ENCODE results near the gene KREMEN1.
"Not testable (repeated sequence)": the region's sequence is repeated elsewhere in the genome, so short reads cannot be mapped to it uniquely, and the experiment has no call there.

KREMEN1 gene

GRCh38 chr22:29078869-29079207 lies 6.0 kb downstream of the KREMEN1 start:
- H3K9me3 Mint-ChIP-seq, result no peaks in the 10 kb centered on the region
- peaks cover 2% of the 10 kb centered on the region for H3K4me1 Mint-ChIP-seq
- H3K27me3 Mint-ChIP-seq, result peaks cover 60% of the 10 kb centered on the region
- H3K27ac Mint-ChIP-seq, result no peak overlapping the region
- no peaks in the 10 kb centered on the region for H3K36me3 Mint-ChIP-seq
- H3K4me3 Mint-ChIP-seq, result no peak overlapping the region
- CTCF ChIA-PET, result no interaction called here
- no peak for DNase-seq

- Mint-ChIP-seq H3K27ac (no peak overlapping the region), H3K4me3 (no peak overlapping the region), H3K36me3 (no peaks in the 10 kb centered on the region), H3K4me1 (peaks cover 2% of the 10 kb centered on the region), H3K9me3 (no peaks in the 10 kb centered on the region), H3K27me3 (peaks cover 60% of the 10 kb centered on the region)
- CTCF ChIA-PET, result interaction anchor here (1.0 kb wide), 1 partner anchor 166 kb away, joined by 3 read pairs; no protein-coding TSS in a partner anchor
- DNase-seq, result no peak
Observed at GRCh38 chr22:29079218-29079901, 6.5 kb downstream of the KREMEN1 start.

GRCh38 chr22:29080106-29080975 lies 7.5 kb downstream of the KREMEN1 start:
- no peaks in the 10 kb centered on the region for H3K9me3 Mint-ChIP-seq
- peaks cover 2% of the 10 kb centered on the region for H3K4me1 Mint-ChIP-seq
- H3K36me3 Mint-ChIP-seq, result no peaks in the 10 kb centered on the region
- H3K27ac Mint-ChIP-seq, result no peak overlapping the region
- CTCF ChIA-PET, result interaction anchor here (1.0 kb wide), 1 partner anchor 165 kb away, joined by 3 read pairs; no protein-coding TSS in a partner anchor
- peaks cover 51% of the 10 kb centered on the region for H3K27me3 Mint-ChIP-seq
- H3K4me3 Mint-ChIP-seq, result no peak overlapping the region
- DNase-seq, result no peak

DNA sequence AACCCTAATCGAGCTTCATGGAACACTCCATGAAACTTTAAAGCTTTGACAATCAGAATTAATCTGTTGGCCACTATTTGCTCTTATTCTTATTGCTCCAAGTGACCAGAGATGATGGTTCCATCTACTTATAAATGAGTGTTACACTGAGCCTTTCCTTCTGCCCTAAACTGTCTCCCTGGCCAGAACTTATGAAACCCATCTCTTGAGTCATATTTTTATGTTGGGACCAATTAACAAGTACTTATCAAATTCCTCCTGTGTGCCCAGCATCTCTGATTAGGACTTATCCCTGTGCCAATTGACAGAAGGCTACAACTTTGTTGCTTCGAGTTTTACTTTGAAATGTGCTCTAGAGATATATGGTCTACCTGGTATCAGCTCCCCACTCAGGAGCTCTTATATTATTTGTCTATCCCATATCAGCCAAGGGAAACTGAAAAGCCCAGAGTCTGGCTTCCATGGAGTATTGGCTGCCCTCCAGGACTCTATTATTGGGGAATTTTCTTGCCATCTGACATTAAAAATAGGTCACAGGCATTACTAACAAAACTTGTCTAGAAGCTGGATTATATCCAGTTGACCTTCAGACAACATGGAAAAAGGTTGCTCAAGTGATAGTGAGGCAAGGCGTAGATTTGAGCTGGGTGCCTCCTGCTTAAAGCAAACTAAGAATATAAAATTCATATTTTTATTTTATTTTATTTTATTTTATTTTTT lies 8.8 kb downstream of the KREMEN1 start:
- Mint-ChIP-seq H3K9me3 (no peaks in the 10 kb centered on the region), H3K4me1 (peaks cover 2% of the 10 kb centered on the region), H3K27ac (no peak overlapping the region), H3K36me3 (no peaks in the 10 kb centered on the region), H3K27me3 (peaks cover 39% of the 10 kb centered on the region), H3K4me3 (no peak overlapping the region)
- CTCF ChIA-PET, result no interaction called here
- DNase-seq, result no peak

DNA sequence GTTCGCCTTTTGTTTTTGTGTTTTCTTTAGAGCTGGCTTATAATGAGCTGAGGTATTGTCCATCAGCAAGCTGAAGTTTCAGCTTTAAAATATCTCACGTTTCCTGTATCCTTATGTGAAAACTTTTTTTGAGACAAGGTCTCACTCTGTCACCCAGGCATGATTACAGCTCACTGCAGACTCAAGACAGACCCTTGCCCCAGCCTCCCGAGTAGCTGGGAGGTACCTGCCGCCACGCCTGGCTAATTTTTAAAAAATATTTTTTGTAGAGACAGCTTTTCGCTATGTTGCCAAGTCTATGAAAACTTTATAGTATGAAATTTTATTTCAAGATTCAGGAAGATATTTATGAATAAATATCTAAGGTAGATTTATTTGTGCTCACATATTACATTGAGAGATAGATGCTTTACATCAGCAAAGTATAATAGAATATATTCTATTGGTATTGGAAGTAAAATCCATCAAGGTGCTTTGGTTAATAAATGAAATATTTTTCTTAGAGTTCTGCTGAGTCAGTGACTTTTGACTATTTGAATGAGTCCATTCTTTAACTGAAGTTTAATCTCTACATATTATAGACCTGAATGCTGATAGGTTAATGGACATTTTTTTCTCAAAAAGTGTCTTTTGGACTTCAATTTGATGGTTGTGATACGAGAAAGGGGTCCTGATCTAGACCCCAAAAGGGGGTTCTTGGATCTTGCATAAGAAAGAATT lies 10.2 kb downstream of the KREMEN1 start:
- H3K27ac Mint-ChIP-seq, result no peak overlapping the region
- no peaks in the 10 kb centered on the region for H3K9me3 Mint-ChIP-seq
- H3K4me1 Mint-ChIP-seq, result peaks cover 2% of the 10 kb centered on the region
- CTCF ChIA-PET, result no interaction called here
- no peak overlapping the region for H3K4me3 Mint-ChIP-seq
- DNase-seq, result no peak
- peaks cover 32% of the 10 kb centered on the region for H3K27me3 Mint-ChIP-seq
- no peaks in the 10 kb centered on the region for H3K36me3 Mint-ChIP-seq

DNA sequence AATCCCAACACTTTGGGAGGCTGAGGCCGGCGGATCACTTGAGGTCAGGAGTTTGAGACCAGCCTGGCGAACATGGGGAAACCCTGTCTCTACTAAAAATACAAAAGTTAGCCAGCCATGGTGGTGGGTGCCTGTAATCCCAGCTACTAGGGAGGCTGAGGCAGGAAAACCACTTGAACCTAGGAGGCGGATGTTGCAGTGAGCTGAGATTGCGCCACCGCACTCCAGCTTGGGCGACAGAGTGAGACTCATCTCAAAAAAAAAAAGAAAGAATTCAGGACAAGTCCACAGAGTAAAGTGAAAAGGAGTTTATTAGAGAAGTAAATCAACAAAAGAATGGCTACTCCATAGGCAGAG lies 10.7 kb downstream of the KREMEN1 start:
- CTCF ChIA-PET, H3K36me3 Mint-ChIP-seq, H3K9me3 Mint-ChIP-seq, H3K27ac Mint-ChIP-seq, H3K4me3 Mint-ChIP-seq, DNase-seq, H3K4me1 Mint-ChIP-seq: not testable (repeated sequence)
- H3K27me3 Mint-ChIP-seq, result peaks cover 27% of the 10 kb centered on the region

GRCh38 chr22:29083933-29084591 lies 11.2 kb downstream of the KREMEN1 start:
- Mint-ChIP-seq H3K9me3 (no peaks in the 10 kb centered on the region), H3K27me3 (peaks cover 26% of the 10 kb centered on the region), H3K4me1 (peaks cover 2% of the 10 kb centered on the region), H3K36me3 (no peaks in the 10 kb centered on the region), H3K4me3 (no peak overlapping the region), H3K27ac (no peak overlapping the region)
- CTCF ChIA-PET, result no interaction called here
- DNase-seq, result no peak

DNA sequence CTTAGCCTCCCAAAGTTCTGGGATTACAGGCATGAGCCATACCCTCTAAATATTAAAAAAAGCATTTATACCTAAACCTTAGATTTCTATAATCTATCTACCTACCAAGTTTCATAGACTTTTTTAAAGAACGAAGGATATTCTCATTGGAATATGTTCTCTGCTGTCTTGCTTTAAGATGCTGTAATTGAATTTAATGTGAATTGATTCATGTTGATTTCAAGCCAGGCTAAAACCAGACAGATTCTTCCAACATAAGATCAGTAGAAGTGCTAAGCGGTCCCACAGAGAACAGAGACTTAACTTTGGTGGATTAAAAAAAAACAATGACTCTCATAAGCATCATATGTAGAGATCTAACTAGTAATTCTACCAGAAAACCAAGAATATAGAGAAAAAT lies 14.2 kb downstream of the KREMEN1 start:
- no peaks in the 10 kb centered on the region for H3K36me3 Mint-ChIP-seq
- no peak overlapping the region for H3K27ac Mint-ChIP-seq
- no peak overlapping the region for H3K4me3 Mint-ChIP-seq
- no peaks in the 10 kb centered on the region for H3K9me3 Mint-ChIP-seq
- peaks cover 2% of the 10 kb centered on the region for H3K4me1 Mint-ChIP-seq
- DNase-seq, result no peak
- H3K27me3 Mint-ChIP-seq, result peaks cover 31% of the 10 kb centered on the region
- CTCF ChIA-PET, result no interaction called here

DNA sequence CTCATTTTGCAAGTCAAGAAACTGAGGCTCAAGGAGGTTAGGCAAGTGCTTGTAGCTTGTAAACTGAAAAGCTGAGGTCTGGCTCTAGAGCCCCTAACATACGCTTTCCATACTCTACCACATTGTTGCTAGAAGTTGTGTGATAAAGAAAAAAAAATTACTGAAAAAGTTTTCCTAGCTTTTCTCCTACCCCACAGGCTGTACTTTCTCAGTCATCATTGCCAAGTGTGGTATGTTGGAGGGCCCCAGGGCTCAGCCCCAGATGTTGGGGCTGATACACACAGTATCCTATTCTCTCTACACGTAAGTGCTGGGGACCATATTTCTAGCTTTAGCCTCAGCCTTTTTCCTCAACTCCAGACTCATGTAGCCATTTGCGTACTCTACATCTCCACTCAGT lies 16.0 kb downstream of the KREMEN1 start:
- Mint-ChIP-seq H3K9me3 (no peaks in the 10 kb centered on the region), H3K4me3 (no peak overlapping the region), H3K27ac (no peak overlapping the region), H3K4me1 (peaks cover 2% of the 10 kb centered on the region), H3K27me3 (peaks cover 27% of the 10 kb centered on the region), H3K36me3 (no peaks in the 10 kb centered on the region)
- CTCF ChIA-PET, result interaction anchor here (0.9 kb wide), 1 partner anchor 157 kb away, joined by 4 read pairs; no protein-coding TSS in a partner anchor
- DNase-seq, result no peak

GRCh38 chr22:29089507-29089906 lies 16.7 kb downstream of the KREMEN1 start:
- Mint-ChIP-seq H3K9me3 (no peaks in the 10 kb centered on the region), H3K27me3 (peaks cover 20% of the 10 kb centered on the region), H3K4me3 (no peak overlapping the region), H3K27ac (no peak overlapping the region), H3K4me1 (no peaks in the 10 kb centered on the region), H3K36me3 (no peaks in the 10 kb centered on the region)
- CTCF ChIA-PET, result interaction anchor here (0.9 kb wide), 1 partner anchor 156 kb away, joined by 4 read pairs; no protein-coding TSS in a partner anchor
- no peak for DNase-seq

DNA sequence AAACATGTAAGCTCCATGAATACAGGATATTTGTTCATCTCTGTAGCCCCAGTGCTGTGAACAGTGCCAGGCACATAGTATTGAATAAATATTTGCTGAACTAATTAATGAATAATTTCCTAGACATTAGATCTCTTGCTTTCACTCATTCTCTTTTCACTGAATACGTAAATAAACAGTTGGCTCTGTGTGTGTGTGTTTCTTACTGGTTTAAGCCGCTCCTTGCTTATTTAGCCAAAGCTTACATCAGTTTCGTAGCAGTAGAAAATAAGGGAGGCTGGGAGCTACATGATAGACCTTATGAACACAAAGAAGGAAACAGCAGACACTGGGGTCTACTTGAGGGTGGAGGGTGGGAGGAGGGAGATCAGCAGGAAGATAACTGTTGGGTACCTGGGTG lies 17.2 kb downstream of the KREMEN1 start:
- no peak for DNase-seq
- no peaks in the 10 kb centered on the region for H3K9me3 Mint-ChIP-seq
- H3K4me3 Mint-ChIP-seq, result no peak overlapping the region
- H3K27ac Mint-ChIP-seq, result no peak overlapping the region
- CTCF ChIA-PET, result interaction anchor here (0.6 kb wide), 1 partner anchor 84 kb away, joined by 3 read pairs; no protein-coding TSS in a partner anchor
- no peaks in the 10 kb centered on the region for H3K36me3 Mint-ChIP-seq
- H3K27me3 Mint-ChIP-seq, result peaks cover 20% of the 10 kb centered on the region
- H3K4me1 Mint-ChIP-seq, result no peaks in the 10 kb centered on the region

DNA sequence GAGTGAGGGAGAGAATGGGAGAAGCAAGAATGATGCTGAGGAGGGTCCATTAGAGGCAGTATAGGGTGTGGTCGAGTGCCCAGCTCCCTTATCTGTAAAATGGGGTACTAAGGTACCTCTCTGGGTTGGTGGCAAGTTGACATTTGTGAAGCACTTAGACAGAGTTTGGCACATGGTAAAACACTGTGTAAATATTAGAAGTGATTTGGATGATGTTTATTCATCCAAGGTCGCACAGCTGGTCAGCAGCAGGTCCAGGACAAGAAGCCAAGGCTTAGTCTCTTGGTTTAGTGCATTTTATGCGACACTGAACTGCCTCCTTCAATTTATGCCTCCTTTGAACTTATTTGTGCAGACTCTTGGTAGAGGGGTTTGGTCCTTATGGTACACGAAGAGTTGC lies 19.4 kb downstream of the KREMEN1 start:
- DNase-seq, result no peak
- Mint-ChIP-seq H3K27ac (no peak overlapping the region), H3K4me1 (no peaks in the 10 kb centered on the region), H3K36me3 (no peaks in the 10 kb centered on the region), H3K27me3 (peaks cover 24% of the 10 kb centered on the region), H3K4me3 (no peak overlapping the region), H3K9me3 (no peaks in the 10 kb centered on the region)
- CTCF ChIA-PET, result no interaction called here

- no peak overlapping the region for H3K27ac Mint-ChIP-seq
- no peaks in the 10 kb centered on the region for H3K9me3 Mint-ChIP-seq
- H3K4me3 Mint-ChIP-seq, result no peak overlapping the region
- CTCF ChIA-PET, result no interaction called here
- no peaks in the 10 kb centered on the region for H3K4me1 Mint-ChIP-seq
- no peak for DNase-seq
- H3K27me3 Mint-ChIP-seq, result peaks cover 24% of the 10 kb centered on the region
- no peaks in the 10 kb centered on the region for H3K36me3 Mint-ChIP-seq
Observed at GRCh38 chr22:29093030-29093429, 20.2 kb downstream of the KREMEN1 start.

Data from activated naive CD4-positive, alpha-beta T cell treated with anti-CD3 and anti-CD28 coated beads, Interleukin-2, amount 10 ng/mL, durations not matched to agents 7 days and 5 days (primary cell).